MM.1S (cell line): ENCODE results near the gene LMO1.

Experiments used
- DNase-seq: peaks from one replicate; pipeline ENCODE4 v3.0.0-alpha.2; 2015
- H2AFZ ChIP-seq: fragments of 300-600 bp; sonication (generic); 2 replicates; pipeline ENCODE4 v1.6.0; 2016; ENCODE audit warnings: antibody characterized with exemption, low read length
- H3F3A ChIP-seq: fragments of 300-600 bp; sonication (generic); 2 replicates; pipeline ENCODE4 v1.6.1; 2016; ENCODE audit warnings: mild to moderate bottlenecking, antibody characterized with exemption, low read length, moderate library complexity, mixed read lengths; ENCODE audit not compliant: insufficient read depth
- H3K27ac ChIP-seq: fragments of 300-600 bp; sonication (generic); 2 replicates; pipeline ENCODE4 v1.5.1; 2016; ENCODE audit warnings: mild to moderate bottlenecking, low read length
- H3K27me3 ChIP-seq: fragments of 300-600 bp; sonication (generic); replicated peaks from 2 replicates; pipeline ENCODE4 v1.6.0; 2016; ENCODE audit warnings: low read length; ENCODE audit not compliant: insufficient read depth
- H3K36me3 ChIP-seq: fragments of 300-600 bp; sonication (generic); replicated peaks from 2 replicates; pipeline ENCODE4 v1.6.1; 2016; ENCODE audit warnings: mild to moderate bottlenecking, low read length, mixed read lengths; ENCODE audit not compliant: insufficient read depth
- H3K4me1 ChIP-seq: fragments of 300-600 bp; sonication (generic); 2 replicates; pipeline ENCODE4 v1.6.1; 2016; ENCODE audit warnings: low read length, mixed read lengths
- H3K4me2 ChIP-seq: fragments of 300-600 bp; sonication (generic); 2 replicates; pipeline ENCODE4 v1.6.0; 2016; ENCODE audit warnings: low read depth, low read length
- H3K4me3 ChIP-seq: fragments of 300-600 bp; sonication (generic); 2 replicates; pipeline ENCODE4 v1.5.1; 2016; ENCODE audit warnings: low read length, mixed read lengths
- H3K79me2 ChIP-seq: fragments of 300-600 bp; sonication (generic); 2 replicates; pipeline ENCODE4 v1.6.1; 2016; ENCODE audit warnings: mixed run types, low read length, mixed read lengths
- H3K9ac ChIP-seq: fragments of 300-600 bp; sonication (generic); 2 replicates; pipeline ENCODE4 v1.6.1; 2016; ENCODE audit warnings: low read length, mixed read lengths
- H3K9me2 ChIP-seq: fragments of 300-600 bp; sonication (generic); replicated peaks from 2 replicates; pipeline ENCODE4 v1.6.1; 2016; ENCODE audit warnings: mild to moderate bottlenecking, low read length, mixed read lengths; ENCODE audit not compliant: insufficient read depth
- H3K9me3 ChIP-seq: fragments of 300-600 bp; sonication (generic); replicated peaks from 2 replicates; pipeline ENCODE4 v1.6.1; 2016; ENCODE audit warnings: mild to moderate bottlenecking, low read length, mixed read lengths; ENCODE audit not compliant: insufficient read depth
- H4K20me1 ChIP-seq: fragments of 300-600 bp; sonication (generic); 2 replicates; pipeline ENCODE4 v1.6.1; 2016; ENCODE audit warnings: mild to moderate bottlenecking, low read length, moderate library complexity, mixed read lengths; ENCODE audit not compliant: insufficient read depth
- EZH2 ChIP-seq: fragments of 300-600 bp; sonication (generic); optimal IDR thresholded peaks from 2 replicates; pipeline ENCODE3; 2017; ENCODE audit warnings: low read depth, mild to moderate bottlenecking, antibody characterized with exemption, low read length, mixed read lengths
- EZH2phosphoT487 ChIP-seq: fragments of 300-600 bp; sonication (generic); IDR thresholded peaks from 2 replicates; pipeline ENCODE4 v1.6.1; 2018; ENCODE audit warnings: antibody characterized with exemption, low read length
- TF ChIP-seq, protein P1 (sequence below): fragments of 300-600 bp; sonication (generic); IDR thresholded peaks from 2 replicates; pipeline ENCODE4 v1.5.1; 2016; ENCODE audit warnings: antibody characterized with exemption, low read length, mixed read lengths

The LMO1 gene

DNA sequence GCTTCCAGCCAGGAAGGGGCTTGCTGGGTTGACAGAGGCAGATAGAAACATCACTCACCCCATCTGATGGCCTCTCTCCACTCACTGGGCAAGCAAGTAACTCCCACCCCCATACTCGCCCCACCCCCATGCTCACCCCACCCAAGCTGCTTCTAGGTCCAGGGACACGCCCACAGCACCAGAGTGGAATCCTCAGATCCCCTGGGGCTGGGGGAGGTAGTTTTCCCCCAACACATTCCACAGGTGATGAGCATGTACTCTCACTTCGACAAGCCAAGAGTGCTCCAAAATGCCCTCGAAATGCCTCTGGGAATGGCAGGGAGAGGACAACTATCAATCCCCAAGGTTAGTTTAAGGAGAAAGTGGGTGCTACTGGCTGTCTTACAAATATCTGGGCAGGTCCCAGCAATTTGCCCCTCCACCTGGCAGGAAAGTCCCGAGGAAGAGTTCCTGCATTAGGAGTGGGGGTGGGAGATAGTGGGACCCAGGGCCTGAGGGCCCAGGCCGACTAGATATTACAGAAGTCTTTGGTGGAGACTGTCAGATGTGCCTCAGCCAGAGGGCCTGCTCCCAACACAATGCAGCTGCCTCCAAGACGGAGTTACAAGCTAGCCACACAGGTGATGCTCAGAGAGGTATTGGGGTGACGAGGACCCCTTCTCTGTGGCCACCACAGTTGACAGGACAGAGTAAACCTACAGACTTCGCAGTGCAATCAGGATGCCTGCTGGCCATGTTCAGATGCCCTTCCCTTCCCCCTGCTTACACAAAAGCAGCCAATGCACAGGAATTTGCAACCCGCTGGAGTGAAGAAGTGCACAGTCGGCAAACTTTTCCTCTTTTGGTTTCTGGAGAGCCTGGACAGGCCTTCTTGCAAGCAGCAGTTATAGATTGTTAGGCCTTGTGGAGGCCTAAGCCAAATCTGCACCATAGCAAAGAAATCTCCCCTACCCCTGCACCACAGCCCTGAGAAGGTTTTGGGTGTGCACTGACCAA lies 2.9 kb upstream of the LMO1 start:
- Histone ChIP-seq H2AFZ (no peak overlapping the region), H3K79me2 (no peaks in the 10 kb centered on the region), H3K9ac (no peak overlapping the region), H3K27ac (no peak overlapping the region), H3K9me3 (no peaks in the 10 kb centered on the region), H3F3A (no peaks in the 10 kb centered on the region), H3K27me3 (peaks cover 38% of the 10 kb centered on the region), H3K4me1 (no peaks in the 10 kb centered on the region), H3K9me2 (no peaks in the 10 kb centered on the region), H3K36me3 (no peaks in the 10 kb centered on the region), H3K4me2 (no peak overlapping the region), H3K4me3 (no peak overlapping the region), H4K20me1 (no peaks in the 10 kb centered on the region)
- DNase-seq = no peak
- no peak for TF ChIP-seq EZH2phosphoT487
- TF ChIP-seq EZH2 = no peak
- TF ChIP-seq, protein P1, sequence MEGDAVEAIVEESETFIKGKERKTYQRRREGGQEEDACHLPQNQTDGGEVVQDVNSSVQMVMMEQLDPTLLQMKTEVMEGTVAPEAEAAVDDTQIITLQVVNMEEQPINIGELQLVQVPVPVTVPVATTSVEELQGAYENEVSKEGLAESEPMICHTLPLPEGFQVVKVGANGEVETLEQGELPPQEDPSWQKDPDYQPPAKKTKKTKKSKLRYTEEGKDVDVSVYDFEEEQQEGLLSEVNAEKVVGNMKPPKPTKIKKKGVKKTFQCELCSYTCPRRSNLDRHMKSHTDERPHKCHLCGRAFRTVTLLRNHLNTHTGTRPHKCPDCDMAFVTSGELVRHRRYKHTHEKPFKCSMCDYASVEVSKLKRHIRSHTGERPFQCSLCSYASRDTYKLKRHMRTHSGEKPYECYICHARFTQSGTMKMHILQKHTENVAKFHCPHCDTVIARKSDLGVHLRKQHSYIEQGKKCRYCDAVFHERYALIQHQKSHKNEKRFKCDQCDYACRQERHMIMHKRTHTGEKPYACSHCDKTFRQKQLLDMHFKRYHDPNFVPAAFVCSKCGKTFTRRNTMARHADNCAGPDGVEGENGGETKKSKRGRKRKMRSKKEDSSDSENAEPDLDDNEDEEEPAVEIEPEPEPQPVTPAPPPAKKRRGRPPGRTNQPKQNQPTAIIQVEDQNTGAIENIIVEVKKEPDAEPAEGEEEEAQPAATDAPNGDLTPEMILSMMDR = no peak

- Histone ChIP-seq H3K27me3 (peaks cover 46% of the 10 kb centered on the region), H3K9ac (no peak overlapping the region), H3K9me3 (no peaks in the 10 kb centered on the region), H3K4me2 (no peak overlapping the region), H3F3A (no peaks in the 10 kb centered on the region), H3K9me2 (no peaks in the 10 kb centered on the region), H3K27ac (no peak overlapping the region), H3K4me3 (no peak overlapping the region), H3K36me3 (no peaks in the 10 kb centered on the region), H3K79me2 (no peaks in the 10 kb centered on the region), H3K4me1 (no peaks in the 10 kb centered on the region), H2AFZ (no peak overlapping the region), H4K20me1 (no peaks in the 10 kb centered on the region)
- DNase-seq = no peak
- TF ChIP-seq EZH2 = no peak
- TF ChIP-seq, protein P1 = peak; percentile 17; the same call in 1 of the 2 replicates
- TF ChIP-seq EZH2phosphoT487 = no peak
Measured at GRCh38 chr11:8265681-8266241, 2.1 kb upstream of the LMO1 start.

DNA sequence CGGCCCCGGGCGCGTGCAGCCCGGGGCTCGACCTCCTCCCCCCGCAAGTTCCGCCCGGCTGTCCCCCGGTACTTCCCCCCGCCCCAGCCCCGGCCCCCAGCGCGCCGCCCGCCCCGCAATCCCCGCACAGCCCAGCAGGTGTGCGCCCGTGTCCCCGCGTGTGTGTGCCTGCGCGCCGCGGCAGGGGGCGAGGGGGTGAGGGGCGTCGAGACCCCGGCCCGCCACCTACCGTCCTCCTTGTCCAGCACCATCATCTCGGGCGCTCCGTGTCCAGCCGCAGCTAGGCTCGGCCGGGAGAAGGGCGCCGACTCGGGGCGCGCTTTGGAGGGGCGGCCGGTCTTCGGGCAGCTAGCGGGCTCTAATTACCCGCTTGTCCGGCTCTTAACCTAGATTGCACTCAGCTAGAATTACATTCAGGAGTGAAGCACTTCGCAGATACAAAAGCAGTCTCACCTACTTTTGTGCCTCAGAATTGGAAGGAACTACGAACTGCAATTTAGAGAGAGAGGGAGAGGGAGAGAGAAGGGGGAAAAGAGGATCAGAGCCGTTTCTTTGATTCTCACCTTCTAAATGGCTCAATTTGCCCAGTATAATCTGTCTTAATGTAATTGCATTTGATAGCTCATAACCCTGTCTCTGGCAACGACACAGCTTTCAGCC lies 439 bp downstream of the LMO1 start:
- no peaks in the 10 kb centered on the region for H3F3A ChIP-seq
- H3K27ac ChIP-seq = no peak overlapping the region
- peaks cover 50% of the 10 kb centered on the region for H3K27me3 ChIP-seq
- no peaks in the 10 kb centered on the region for H3K4me1 ChIP-seq
- H3K9me3 ChIP-seq = no peaks in the 10 kb centered on the region
- H3K4me2 ChIP-seq = peak overlapping the region; percentile 85
- H3K4me3 ChIP-seq = peak overlapping the region; percentile 14; the same call in 1 of the 2 replicates
- TF ChIP-seq EZH2phosphoT487 (no peak), EZH2 (no peak)
- TF ChIP-seq, protein P1 = no peak
- H3K36me3 ChIP-seq = no peaks in the 10 kb centered on the region
- no peaks in the 10 kb centered on the region for H3K9me2 ChIP-seq
- DNase-seq = no peak
- H3K79me2 ChIP-seq = no peaks in the 10 kb centered on the region
- no peaks in the 10 kb centered on the region for H4K20me1 ChIP-seq
- H2AFZ ChIP-seq = no peak overlapping the region
- H3K9ac ChIP-seq = no peak overlapping the region
